SJCRH30 (cell line): ENCODE measurements around the gene GNPAT. TPM values are rescaled to one million over a fixed set of nuclear protein-coding genes. Genes with fewer than 3 reads are reported as not detected.

Experiments
- DNase-seq, 2 experiments: peaks; one replicate each; pipeline ENCODE4 v3.0.0-alpha.2; 2015 to 2020
- H3K27ac ChIP-seq: fragments of 250-450 bp; sonication (Bioruptor Pico); 2 replicates; pipeline ENCODE4 v1.5.1; 2020; ENCODE audit warnings: mild to moderate bottlenecking, moderate library complexity
- H3K27me3 ChIP-seq: fragments of 250-450 bp; sonication (Bioruptor Pico); 2 replicates; pipeline ENCODE4 v1.5.1; 2020; ENCODE audit warnings: mild to moderate bottlenecking, moderate library complexity
- H3K36me3 ChIP-seq: fragments of 250-450 bp; sonication (Bioruptor Pico); 2 replicates; pipeline ENCODE4 v1.5.1; 2020; ENCODE audit warnings: mild to moderate bottlenecking, moderate library complexity
- H3K4me1 ChIP-seq: fragments of 250-450 bp; sonication (Bioruptor Pico); 2 replicates; pipeline ENCODE4 v1.5.1; 2020; ENCODE audit warnings: mild to moderate bottlenecking, moderate library complexity
- H3K4me3 ChIP-seq: fragments of 250-450 bp; sonication (Bioruptor Pico); 2 replicates; pipeline ENCODE4 v1.5.1; 2020; ENCODE audit warnings: mild to moderate bottlenecking, moderate library complexity
- H3K9me3 ChIP-seq: fragments of 250-450 bp; sonication (Bioruptor Pico); replicated peaks from 2 replicates; pipeline ENCODE4 v1.5.1; 2020; ENCODE audit warnings: mild to moderate bottlenecking, moderate library complexity
- total RNA-seq: library from RNA; depleted of rRNA; stranded (reverse); fragments of >200 nt; shearing (Covaris generic); gene quantifications from 2 replicates; pipeline ENCODE4 v1.2.3, GENCODE V29; 2014

Gene GNPAT
- total RNA-seq, 1 experiment from 2014 or later: 88.5 TPM

- DNase-seq: no peak
- Histone ChIP-seq H3K36me3 (peaks cover 18% of the 10 kb centered on the region; the same call in 1 of the 2 replicates), H3K27ac (no peak overlapping the region), H3K27me3 (no peaks in the 10 kb centered on the region), H3K4me3 (no peak overlapping the region), H3K9me3 (no peaks in the 10 kb centered on the region), H3K4me1 (no peaks in the 10 kb centered on the region)
Measured at GRCh38 chr1:231220801-231221200, 20.2 kb upstream of the GNPAT start.

GRCh38 chr1:231226156-231226555 lies 14.9 kb upstream of the GNPAT start:
- Histone ChIP-seq H3K9me3 (no peaks in the 10 kb centered on the region), H3K36me3 (peaks cover 37% of the 10 kb centered on the region), H3K4me1 (no peaks in the 10 kb centered on the region), H3K27ac (no peak overlapping the region), H3K4me3 (no peak overlapping the region), H3K27me3 (no peaks in the 10 kb centered on the region)
- DNase-seq: no peak

- no peak overlapping the region for H3K4me3 ChIP-seq
- no peaks in the 10 kb centered on the region for H3K27me3 ChIP-seq
- no peak overlapping the region for H3K27ac ChIP-seq
- no peak for DNase-seq
- H3K36me3 ChIP-seq: peaks cover 20% of the 10 kb centered on the region
- H3K9me3 ChIP-seq: no peaks in the 10 kb centered on the region
- H3K4me1 ChIP-seq: peaks cover 35% of the 10 kb centered on the region
Measured at GRCh38 chr1:231231511-231231910, 9.5 kb upstream of the GNPAT start.

GRCh38 chr1:231232870-231233734 lies 7.9 kb upstream of the GNPAT start:
- Histone ChIP-seq H3K27me3 (no peaks in the 10 kb centered on the region), H3K4me1 (peaks cover 49% of the 10 kb centered on the region), H3K27ac (peak overlapping the region; percentile 99), H3K36me3 (peaks cover 14% of the 10 kb centered on the region), H3K9me3 (no peaks in the 10 kb centered on the region), H3K4me3 (no peak overlapping the region)
- no peak for DNase-seq

GRCh38 chr1:231233735-231234417 lies 7.1 kb upstream of the GNPAT start:
- Histone ChIP-seq H3K27ac (peak overlapping the region; percentile 99), H3K4me1 (peaks cover 49% of the 10 kb centered on the region)

GRCh38 chr1:231234506-231234905 lies 6.5 kb upstream of the GNPAT start:
- Histone ChIP-seq H3K4me1 (peaks cover 49% of the 10 kb centered on the region), H3K4me3 (no peak overlapping the region), H3K36me3 (peaks cover 10% of the 10 kb centered on the region; the same call in 1 of the 2 replicates), H3K27me3 (no peaks in the 10 kb centered on the region), H3K27ac (peak overlapping the region; percentile 99), H3K9me3 (no peaks in the 10 kb centered on the region)
- peak in 1 of 2 experiments; percentile 14 for DNase-seq

More at GRCh38 chr1:231233735-231234417, 7.1 kb upstream of the GNPAT start:
- Histone ChIP-seq H3K4me3 (no peak overlapping the region), H3K36me3 (peaks cover 10% of the 10 kb centered on the region; the same call in 1 of the 2 replicates), H3K27me3 (no peaks in the 10 kb centered on the region), H3K9me3 (no peaks in the 10 kb centered on the region)
- DNase-seq: peak in 1 of 2 experiments; percentile 59

- peak overlapping the region; percentile 99 for H3K27ac ChIP-seq
- DNase-seq: peak; percentile 71 to 94
Measured at GRCh38 chr1:231235526-231236207, 5.3 kb upstream of the GNPAT start.

GRCh38 chr1:231236208-231236591 lies 4.8 kb upstream of the GNPAT start:
- no peaks in the 10 kb centered on the region for H3K9me3 ChIP-seq
- H3K27ac ChIP-seq: peak overlapping the region; percentile 99
- H3K36me3 ChIP-seq: peaks cover 10% of the 10 kb centered on the region; the same call in 1 of the 2 replicates
- peak; percentile 74 to 93 for DNase-seq
- H3K4me3 ChIP-seq: no peak overlapping the region; the same call in 1 of the 2 replicates
- no peaks in the 10 kb centered on the region for H3K27me3 ChIP-seq
- peaks cover 49% of the 10 kb centered on the region for H3K4me1 ChIP-seq

More at GRCh38 chr1:231235526-231236207, 5.3 kb upstream of the GNPAT start:
- no peaks in the 10 kb centered on the region for H3K27me3 ChIP-seq
- H3K4me1 ChIP-seq: peaks cover 49% of the 10 kb centered on the region
- no peaks in the 10 kb centered on the region for H3K9me3 ChIP-seq
- H3K4me3 ChIP-seq: no peak overlapping the region
- peaks cover 10% of the 10 kb centered on the region; the same call in 1 of the 2 replicates for H3K36me3 ChIP-seq

GRCh38 chr1:231236938-231237337 lies 4.1 kb upstream of the GNPAT start:
- Histone ChIP-seq H3K4me1 (peaks cover 49% of the 10 kb centered on the region), H3K4me3 (no peak overlapping the region), H3K27me3 (no peaks in the 10 kb centered on the region), H3K27ac (peak overlapping the region; percentile 99), H3K9me3 (no peaks in the 10 kb centered on the region), H3K36me3 (peaks cover 10% of the 10 kb centered on the region; the same call in 1 of the 2 replicates)
- DNase-seq: peak; percentile 28 to 51

GRCh38 chr1:231238298-231238697 lies 2.7 kb upstream of the GNPAT start:
- Histone ChIP-seq H3K36me3 (peaks cover 6% of the 10 kb centered on the region; the same call in 1 of the 2 replicates), H3K27ac (no peak overlapping the region), H3K4me1 (peaks cover 50% of the 10 kb centered on the region), H3K27me3 (no peaks in the 10 kb centered on the region), H3K4me3 (no peak overlapping the region), H3K9me3 (no peaks in the 10 kb centered on the region)
- no peak for DNase-seq

GRCh38 chr1:231240531-231240882 lies 505 bp upstream of the GNPAT start:
- Histone ChIP-seq H3K9me3 (no peaks in the 10 kb centered on the region), H3K4me1 (peaks cover 28% of the 10 kb centered on the region), H3K27me3 (no peaks in the 10 kb centered on the region), H3K27ac (peak overlapping the region; percentile 78), H3K36me3 (peaks cover 6% of the 10 kb centered on the region; the same call in 1 of the 2 replicates), H3K4me3 (peak overlapping the region; percentile 71)
- DNase-seq: peak in 1 of 2 experiments; percentile 15

- Histone ChIP-seq H3K9me3 (no peaks in the 10 kb centered on the region), H3K36me3 (peaks cover 6% of the 10 kb centered on the region; the same call in 1 of the 2 replicates), H3K4me3 (peak overlapping the region; percentile 71), H3K27ac (peak overlapping the region; percentile 78), H3K4me1 (peaks cover 17% of the 10 kb centered on the region), H3K27me3 (no peaks in the 10 kb centered on the region)
- peak; percentile 22 to 53 for DNase-seq
Measured at GRCh38 chr1:231241750-231242149, 738 bp downstream of the GNPAT start.

- H3K36me3 ChIP-seq: peaks cover 11% of the 10 kb centered on the region
- no peaks in the 10 kb centered on the region for H3K27me3 ChIP-seq
- DNase-seq: no peak
- H3K4me1 ChIP-seq: peaks cover 8% of the 10 kb centered on the region
- H3K27ac ChIP-seq: no peak overlapping the region
- no peaks in the 10 kb centered on the region for H3K9me3 ChIP-seq
- peak overlapping the region; percentile 71 for H3K4me3 ChIP-seq
Measured at GRCh38 chr1:231242516-231243198, 1.6 kb downstream of the GNPAT start.

GRCh38 chr1:231248778-231249177 lies 7.8 kb downstream of the GNPAT start:
- Histone ChIP-seq H3K9me3 (0 out of 2 replicates have a peak, but pooled peaks cover 3% of the 10 kb centered on the region), H3K36me3 (peaks cover 35% of the 10 kb centered on the region), H3K27ac (no peak overlapping the region), H3K4me3 (no peak overlapping the region), H3K4me1 (no peaks in the 10 kb centered on the region), H3K27me3 (no peaks in the 10 kb centered on the region)
- DNase-seq: no peak
